Melanocyte of skin (primary cell): ENCODE data around the gene NUP43. TPM values are rescaled to one million over a fixed set of nuclear protein-coding genes. Genes with fewer than 3 reads are reported as not detected.

ENCODE experiments used
- total RNA-seq, 2 donors: library from RNA; depleted of rRNA; stranded (reverse); fragments of >200 nt; gene quantifications; 2 replicates each; pipeline ENCODE4 v1.2.3, GENCODE V29; 2012

NUP43 gene
- total RNA-seq, result 10 to 100 TPM; 32.3 to 49.0 TPM

GRCh38 chr6:149746147-149746946 lies at the start of gene NUP43:
TSS of gene NUP43 (minus strand) at chr6:149746529. CDS start at chr6:149746495, 34 bp downstream.

GRCh38 chr6:149749594-149750135 lies 3.3 kb upstream of the NUP43 start, which contains the start of gene PCMT1:
TSS of gene PCMT1 (plus strand) at chr6:149749741. CDS start at chr6:149749902, 161 bp downstream.

GRCh38 chr6:149717588-149718458 lies 28.5 kb downstream of the NUP43 start, which contains the start of gene LATS1:
TSS of gene LATS1 (minus strand) at chr6:149718101. CDS start at chr6:149702126, 15,975 bp downstream.

Other genes with a start within 250 kb of the NUP43 start
- gene PPIL4, start 200.5 kb downstream of the NUP43 start, total RNA-seq, result 10 to 100 TPM; 15.1 to 19.0 TPM
- 10 to 100 TPM; 25.6 to 34.4 TPM for gene GINM1, start 180.2 kb downstream of the NUP43 start, total RNA-seq
- 10 to 100 TPM; 16.2 to 25.0 TPM for gene KATNA1, start 97.8 kb downstream of the NUP43 start, total RNA-seq
- 10 to 100 TPM; 19.6 to 21.0 TPM for gene LATS1, start 28.4 kb downstream of the NUP43 start, total RNA-seq
- 100 to 1,000 TPM; 290 to 306 TPM for gene PCMT1, start 3.2 kb upstream of the NUP43 start, total RNA-seq
- 10 to 100 TPM; 32.0 to 40.3 TPM for gene LRP11, start 117.8 kb upstream of the NUP43 start, total RNA-seq
- not detected for gene RAET1E, start 151.6 kb upstream of the NUP43 start, total RNA-seq
- gene RAET1G, start 176.6 kb upstream of the NUP43 start, total RNA-seq, result under 1 TPM in 1 of 2 donors, not detected in 1; 0.33 TPM
- gene ULBP2, start 195.5 kb upstream of the NUP43 start, total RNA-seq, result 1 to 10 TPM in 1 of 2 donors, under 1 TPM in 1; 0.69 to 2.0 TPM
- under 1 TPM in 1 of 2 donors, not detected in 1; under 0.01 TPM for gene ULBP1, start 217.4 kb upstream of the NUP43 start, total RNA-seq